Effector memory CD8-positive, alpha-beta T cell (primary cell): ENCODE data around the gene COL20A1.
"Not testable (repeated sequence)": the region's sequence is repeated elsewhere in the genome, so short reads cannot be mapped to it uniquely, and the experiment has no call there.

Source experiments
- ATAC-seq: fragments of 150-1000 bp; cut with Tn5 transposase; replicated peaks from 2 replicates; pipeline ENCODE4 v1.10.0; 2021; ENCODE audit warnings: mild to moderate bottlenecking, moderate library complexity
- DNase-seq, 3 experiments: peaks; one replicate each; pipeline ENCODE4 v3.0.0; 2021
- H3K27ac Mint-ChIP-seq, 2 donors: one replicate each; pipeline ENCODE4 v1.8.0; 2022; ENCODE audit warnings: mild to moderate bottlenecking in 2 of 2, mixed read lengths in 2 of 2, moderate library complexity in 2 of 2
- H3K27me3 Mint-ChIP-seq, 2 donors: one replicate each; pipeline ENCODE4 v1.8.0; 2022; ENCODE audit warnings: mixed read lengths in 2 of 2
- H3K36me3 Mint-ChIP-seq: one replicate; pipeline ENCODE4 v1.8.0; 2022; ENCODE audit warnings: mild to moderate bottlenecking, moderate library complexity, mixed read lengths; ENCODE audit not compliant: insufficient read depth
- H3K4me1 Mint-ChIP-seq, 2 donors: one replicate each; pipeline ENCODE4 v1.8.0; 2022; ENCODE audit warnings: low read depth in 2 of 2, mixed read lengths in 2 of 2
- H3K4me3 Mint-ChIP-seq, 2 donors: one replicate each; pipeline ENCODE4 v1.8.0; 2022; ENCODE audit warnings: mild to moderate bottlenecking in 2 of 2, mixed read lengths in 2 of 2, moderate library complexity in 2 of 2
- H3K9me3 Mint-ChIP-seq, 2 donors: one replicate each; pipeline ENCODE4 v1.8.0; 2022; ENCODE audit warnings: mixed read lengths in 2 of 2

The COL20A1 gene

GRCh38 chr20:63330084-63330760 lies 37.2 kb downstream of the COL20A1 start:
- Mint-ChIP-seq H3K9me3 (peaks cover 0 to 8% of the 10 kb centered on the region in 2 donors), H3K4me1 (peaks cover 0 to 10% of the 10 kb centered on the region in 2 donors), H3K27me3 (peaks cover 11 to 24% of the 10 kb centered on the region in 2 donors), H3K36me3 (peaks cover 2% of the 10 kb centered on the region), H3K27ac (peak overlapping the region in 1 of 2 donors; percentile 65), H3K4me3 (no peak overlapping the region)
- DNase-seq (no peak), ATAC-seq (no peak)

GRCh38 chr20:63330940-63331339 lies 38.0 kb downstream of the COL20A1 start:
- ATAC-seq, result no peak
- no peak for DNase-seq
- Mint-ChIP-seq H3K4me3 (no peak overlapping the region), H3K4me1 (peaks cover 0 to 10% of the 10 kb centered on the region in 2 donors), H3K27ac (no peak overlapping the region), H3K27me3 (peaks cover 17 to 31% of the 10 kb centered on the region in 2 donors), H3K36me3 (peaks cover 2% of the 10 kb centered on the region), H3K9me3 (peaks cover 0 to 8% of the 10 kb centered on the region in 2 donors)

GRCh38 chr20:63331741-63332400 lies 38.9 kb downstream of the COL20A1 start:
- no peak for ATAC-seq
- Mint-ChIP-seq H3K36me3 (peaks cover 2% of the 10 kb centered on the region), H3K4me1 (peaks cover 0 to 6% of the 10 kb centered on the region in 2 donors), H3K27me3 (peaks cover 22 to 40% of the 10 kb centered on the region in 2 donors), H3K9me3 (peaks cover 0 to 8% of the 10 kb centered on the region in 2 donors), H3K27ac (no peak overlapping the region), H3K4me3 (no peak overlapping the region)
- no peak for DNase-seq

GRCh38 chr20:63332488-63333240 lies 39.7 kb downstream of the COL20A1 start:
- peaks cover 0 to 8% of the 10 kb centered on the region in 2 donors for H3K9me3 Mint-ChIP-seq
- H3K27ac Mint-ChIP-seq, result no peak overlapping the region
- H3K36me3 Mint-ChIP-seq, result peaks cover 2% of the 10 kb centered on the region
- H3K27me3 Mint-ChIP-seq, result peaks cover 28 to 48% of the 10 kb centered on the region in 2 donors
- H3K4me3 Mint-ChIP-seq, result no peak overlapping the region
- ATAC-seq, result no peak
- no peak for DNase-seq
- peaks cover 0 to 4% of the 10 kb centered on the region in 2 donors for H3K4me1 Mint-ChIP-seq

- peaks cover 2% of the 10 kb centered on the region for H3K36me3 Mint-ChIP-seq
- H3K27ac Mint-ChIP-seq, result no peak overlapping the region
- peaks cover 0 to 8% of the 10 kb centered on the region in 2 donors for H3K9me3 Mint-ChIP-seq
- H3K4me1 Mint-ChIP-seq, result peaks cover 0 to 4% of the 10 kb centered on the region in 2 donors
- H3K27me3 Mint-ChIP-seq, result peaks cover 30 to 53% of the 10 kb centered on the region in 2 donors
- DNase-seq (no peak), ATAC-seq (no peak)
- H3K4me3 Mint-ChIP-seq, result no peak overlapping the region
Measured at GRCh38 chr20:63333241-63333836, 40.4 kb downstream of the COL20A1 start.

- no peak for ATAC-seq
- Mint-ChIP-seq H3K27me3 (peaks cover 34 to 62% of the 10 kb centered on the region in 2 donors), H3K4me1 (peaks cover 0 to 2% of the 10 kb centered on the region in 2 donors), H3K9me3 (peaks cover 0 to 8% of the 10 kb centered on the region in 2 donors), H3K36me3 (peaks cover 2% of the 10 kb centered on the region), H3K27ac (no peak overlapping the region), H3K4me3 (no peak overlapping the region)
- DNase-seq, result no peak
Measured at GRCh38 chr20:63334356-63334755, 41.4 kb downstream of the COL20A1 start.

- H3K4me3 Mint-ChIP-seq, H3K36me3 Mint-ChIP-seq, H3K9me3 Mint-ChIP-seq, H3K27ac Mint-ChIP-seq, H3K4me1 Mint-ChIP-seq, DNase-seq, ATAC-seq: not testable (repeated sequence)
- peaks cover 34 to 62% of the 10 kb centered on the region in 2 donors for H3K27me3 Mint-ChIP-seq
Measured at GRCh38 chr20:63335060-63335459, 42.1 kb downstream of the COL20A1 start.

GRCh38 chr20:63335711-63336110 lies 42.7 kb downstream of the COL20A1 start:
- H3K9me3 Mint-ChIP-seq, result peaks cover 0 to 8% of the 10 kb centered on the region in 2 donors

GRCh38 chr20:63336232-63336752 lies 43.3 kb downstream of the COL20A1 start:
- Mint-ChIP-seq H3K9me3 (peaks cover 0 to 8% of the 10 kb centered on the region in 2 donors), H3K27ac (no peak overlapping the region), H3K4me3 (no peak overlapping the region), H3K4me1 (no peaks in the 10 kb centered on the region), H3K27me3 (peaks cover 37 to 71% of the 10 kb centered on the region in 2 donors), H3K36me3 (no peaks in the 10 kb centered on the region)
- no peak for ATAC-seq
- DNase-seq, result no peak

More at GRCh38 chr20:63335711-63336110, 42.7 kb downstream of the COL20A1 start:
- H3K27me3 Mint-ChIP-seq, result peaks cover 34 to 65% of the 10 kb centered on the region in 2 donors
- no peak for DNase-seq
- no peaks in the 10 kb centered on the region for H3K4me1 Mint-ChIP-seq
- no peak overlapping the region for H3K27ac Mint-ChIP-seq
- ATAC-seq, result no peak
- H3K4me3 Mint-ChIP-seq, result no peak overlapping the region
- no peaks in the 10 kb centered on the region for H3K36me3 Mint-ChIP-seq

GRCh38 chr20:63337786-63338420 lies 44.9 kb downstream of the COL20A1 start:
- Mint-ChIP-seq H3K27me3 (peaks cover 42 to 75% of the 10 kb centered on the region in 2 donors), H3K27ac (no peak overlapping the region), H3K4me1 (no peaks in the 10 kb centered on the region), H3K36me3 (no peaks in the 10 kb centered on the region), H3K4me3 (no peak overlapping the region), H3K9me3 (no peaks in the 10 kb centered on the region)
- DNase-seq, result no peak
- ATAC-seq, result no peak

GRCh38 chr20:63339154-63340094 lies 46.4 kb downstream of the COL20A1 start:
- H3K27me3 Mint-ChIP-seq, result peaks cover 31 to 63% of the 10 kb centered on the region in 2 donors
- H3K4me1 Mint-ChIP-seq, H3K36me3 Mint-ChIP-seq, ATAC-seq, H3K9me3 Mint-ChIP-seq, H3K27ac Mint-ChIP-seq, H3K4me3 Mint-ChIP-seq, DNase-seq: not testable (repeated sequence)

- peaks cover 31 to 60% of the 10 kb centered on the region in 2 donors for H3K27me3 Mint-ChIP-seq
- H3K36me3 Mint-ChIP-seq, H3K27ac Mint-ChIP-seq, H3K4me1 Mint-ChIP-seq, H3K9me3 Mint-ChIP-seq, ATAC-seq, DNase-seq, H3K4me3 Mint-ChIP-seq: not testable (repeated sequence)
Measured at GRCh38 chr20:63340158-63340688, 47.2 kb downstream of the COL20A1 start.
